HepG2 (cell line): ENCODE data around the gene KAZALD1. TPM values are rescaled to one million over a fixed set of nuclear protein-coding genes. Genes with fewer than 3 reads are reported as not detected.

Experiments used
- AGO2 ChIP-seq: fragments of 200-400 bp; formaldehyde crosslinking; optimal IDR thresholded peaks from 2 replicates; pipeline ENCODE3; 2017; ENCODE audit warnings: mild to moderate bottlenecking, low read depth, low read length, moderate library complexity
- ARID3A ChIP-seq: IDR thresholded peaks from 2 replicates; pipeline ENCODE4 v1.6.1; 2012; ENCODE audit warnings: low read depth, low read length, improper control_type of control experiment
- CCDC6 ChIP-seq: sonication (generic); formaldehyde crosslinking; IDR thresholded peaks from 2 replicates; pipeline ENCODE4 v1.8.1; 2022; ENCODE audit warnings: mild to moderate bottlenecking, missing genetic modification reagents, moderate library complexity
- CREBL2 ChIP-seq: sonication (generic); formaldehyde crosslinking; IDR thresholded peaks from 2 replicates; pipeline ENCODE4 v1.8.1; 2023; ENCODE audit warnings: missing genetic modification reagents, mild to moderate bottlenecking, borderline replicate concordance
- FOXK2 ChIP-seq: fragments of 450-650 bp; IDR thresholded peaks from 2 replicates; pipeline ENCODE4 v1.6.1; 2016
- MIER3 ChIP-seq: IDR thresholded peaks from 2 replicates; pipeline ENCODE4 v1.6.1; 2016; ENCODE audit warnings: missing compliant biosample characterization, borderline replicate concordance
- SMC3 ChIP-seq: IDR thresholded peaks from 2 replicates; pipeline ENCODE4 v1.6.1; 2011; ENCODE audit warnings: low read length, improper control_type of control experiment
- SNRNP70 ChIP-seq: fragments of 200-400 bp; formaldehyde crosslinking; IDR thresholded peaks from 2 replicates; pipeline ENCODE4 v1.6.1; 2017; ENCODE audit warnings: mild to moderate bottlenecking, low read depth, low read length, moderate library complexity
- ZNF121 ChIP-seq: sonication (generic); formaldehyde crosslinking; IDR thresholded peaks from 2 replicates; pipeline ENCODE4 v1.5.0; 2020; ENCODE audit warnings: mild to moderate bottlenecking, missing genetic modification reagents
- ZNF615 ChIP-seq: sonication (generic); formaldehyde crosslinking; IDR thresholded peaks from 2 replicates; pipeline ENCODE4 v1.5.0; 2020; ENCODE audit warnings: mild to moderate bottlenecking, missing genetic modification reagents, borderline replicate concordance
- polyA plus RNA-seq, 8 experiments: library from polyadenylated mRNA; depleted of rRNA in 3 of 8; stranded (reverse) in 7 of 8; unstranded in 1 of 8; fragments of >200 nt; fragmentation: Illumina TruSeq in 4 of 8; extraction: Trizol in 4 of 8; gene quantifications; 2 replicates each; pipeline versions ENCODE4 v1.2.1 to v1.2.3, GENCODE V29; 2011 to 2016; ENCODE audit warnings: low read depth in 4 of 8, missing spikeins in 1 of 8, mixed read lengths in 1 of 8; ENCODE audit not compliant: insufficient read depth in 1 of 8
- total RNA-seq, 5 experiments: library from RNA; depleted of rRNA; stranded (reverse); fragments of >200 nt; fragmentation: Illumina TruSeq; extraction: Trizol; gene quantifications; 2 replicates each; pipeline ENCODE4 v1.2.3, GENCODE V29; 2016; ENCODE audit warnings: low read depth in 1 of 5
- TF ChIP-seq, protein P1 (sequence below): sonication (generic); formaldehyde crosslinking; IDR thresholded peaks from 2 replicates; pipeline ENCODE4 v1.4.0; 2020; ENCODE audit warnings: missing genetic modification reagents
- TF ChIP-seq, protein P2 (sequence below): IDR thresholded peaks from 2 replicates; pipeline ENCODE4 v1.6.1; 2018; ENCODE audit warnings: missing genetic modification reagents, mild to moderate bottlenecking, missing compliant biosample characterization
- TF ChIP-seq, protein P3 (sequence below), 2 experiments: sonication (generic) in 1 of 2; formaldehyde crosslinking in 1 of 2; IDR thresholded peaks; 2 replicates each; pipeline versions ENCODE4 v1.4.0 to v1.6.1; 2018 to 2020; ENCODE audit warnings: missing genetic modification reagents in 2 of 2, borderline replicate concordance in 1 of 2, low read depth in 1 of 2, mild to moderate bottlenecking in 1 of 2, missing biosample characterization in 1 of 2
- TF ChIP-seq, protein P4 (sequence below): sonication (generic); formaldehyde crosslinking; IDR thresholded peaks from 2 replicates; pipeline ENCODE4 v1.5.1; 2020; ENCODE audit warnings: mild to moderate bottlenecking, missing genetic modification reagents, borderline replicate concordance

KAZALD1 gene
- total and polyA plus RNA-seq, 2 of the 13 experiments (the other 11 are each of a cell fraction or from before 2014, with no cell fraction given): 16.7 to 27.7 TPM

GRCh38 chr10:101060951-101061623, 702 bp upstream of the KAZALD1 start (continued):
- TF ChIP-seq, protein P1, sequence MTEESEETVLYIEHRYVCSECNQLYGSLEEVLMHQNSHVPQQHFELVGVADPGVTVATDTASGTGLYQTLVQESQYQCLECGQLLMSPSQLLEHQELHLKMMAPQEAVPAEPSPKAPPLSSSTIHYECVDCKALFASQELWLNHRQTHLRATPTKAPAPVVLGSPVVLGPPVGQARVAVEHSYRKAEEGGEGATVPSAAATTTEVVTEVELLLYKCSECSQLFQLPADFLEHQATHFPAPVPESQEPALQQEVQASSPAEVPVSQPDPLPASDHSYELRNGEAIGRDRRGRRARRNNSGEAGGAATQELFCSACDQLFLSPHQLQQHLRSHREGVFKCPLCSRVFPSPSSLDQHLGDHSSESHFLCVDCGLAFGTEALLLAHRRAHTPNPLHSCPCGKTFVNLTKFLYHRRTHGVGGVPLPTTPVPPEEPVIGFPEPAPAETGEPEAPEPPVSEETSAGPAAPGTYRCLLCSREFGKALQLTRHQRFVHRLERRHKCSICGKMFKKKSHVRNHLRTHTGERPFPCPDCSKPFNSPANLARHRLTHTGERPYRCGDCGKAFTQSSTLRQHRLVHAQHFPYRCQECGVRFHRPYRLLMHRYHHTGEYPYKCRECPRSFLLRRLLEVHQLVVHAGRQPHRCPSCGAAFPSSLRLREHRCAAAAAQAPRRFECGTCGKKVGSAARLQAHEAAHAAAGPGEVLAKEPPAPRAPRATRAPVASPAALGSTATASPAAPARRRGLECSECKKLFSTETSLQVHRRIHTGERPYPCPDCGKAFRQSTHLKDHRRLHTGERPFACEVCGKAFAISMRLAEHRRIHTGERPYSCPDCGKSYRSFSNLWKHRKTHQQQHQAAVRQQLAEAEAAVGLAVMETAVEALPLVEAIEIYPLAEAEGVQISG (CRISPR knock-in tag): peak; percentile 65; the same call in 1 of the 2 replicates
- TF ChIP-seq MIER3 (CRISPR knock-in tag): peak; percentile 44; the same call in 1 of the 2 replicates
- TF ChIP-seq CREBL2 (CRISPR knock-in tag): no peak
- TF ChIP-seq, protein P2, sequence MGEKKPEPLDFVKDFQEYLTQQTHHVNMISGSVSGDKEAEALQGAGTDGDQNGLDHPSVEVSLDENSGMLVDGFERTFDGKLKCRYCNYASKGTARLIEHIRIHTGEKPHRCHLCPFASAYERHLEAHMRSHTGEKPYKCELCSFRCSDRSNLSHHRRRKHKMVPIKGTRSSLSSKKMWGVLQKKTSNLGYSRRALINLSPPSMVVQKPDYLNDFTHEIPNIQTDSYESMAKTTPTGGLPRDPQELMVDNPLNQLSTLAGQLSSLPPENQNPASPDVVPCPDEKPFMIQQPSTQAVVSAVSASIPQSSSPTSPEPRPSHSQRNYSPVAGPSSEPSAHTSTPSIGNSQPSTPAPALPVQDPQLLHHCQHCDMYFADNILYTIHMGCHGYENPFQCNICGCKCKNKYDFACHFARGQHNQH (CRISPR knock-in tag): peak; percentile 19; the same call in 1 of the 2 replicates
- TF ChIP-seq ZNF615: 0 out of 2 replicates have a peak, but pooled peaks have one; percentile 82
- TF ChIP-seq, protein P3, sequence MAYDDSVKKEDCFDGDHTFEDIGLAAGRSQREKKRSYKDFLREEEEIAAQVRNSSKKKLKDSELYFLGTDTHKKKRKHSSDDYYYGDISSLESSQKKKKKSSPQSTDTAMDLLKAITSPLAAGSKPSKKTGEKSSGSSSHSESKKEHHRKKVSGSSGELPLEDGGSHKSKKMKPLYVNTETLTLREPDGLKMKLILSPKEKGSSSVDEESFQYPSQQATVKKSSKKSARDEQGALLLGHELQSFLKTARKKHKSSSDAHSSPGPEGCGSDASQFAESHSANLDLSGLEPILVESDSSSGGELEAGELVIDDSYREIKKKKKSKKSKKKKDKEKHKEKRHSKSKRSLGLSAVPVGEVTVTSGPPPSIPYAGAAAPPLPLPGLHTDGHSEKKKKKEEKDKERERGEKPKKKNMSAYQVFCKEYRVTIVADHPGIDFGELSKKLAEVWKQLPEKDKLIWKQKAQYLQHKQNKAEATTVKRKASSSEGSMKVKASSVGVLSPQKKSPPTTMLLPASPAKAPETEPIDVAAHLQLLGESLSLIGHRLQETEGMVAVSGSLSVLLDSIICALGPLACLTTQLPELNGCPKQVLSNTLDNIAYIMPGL (CRISPR knock-in tag; IDR thresholded peaks at IDR 0.05; ENCODE audit: borderline replicate concordance in 1 of 2, low read depth in 1 of 2): peak; percentile 75 to 85
- no peak for TF ChIP-seq SMC3
- peak; percentile 97 for TF ChIP-seq AGO2
- TF ChIP-seq, protein P4, sequence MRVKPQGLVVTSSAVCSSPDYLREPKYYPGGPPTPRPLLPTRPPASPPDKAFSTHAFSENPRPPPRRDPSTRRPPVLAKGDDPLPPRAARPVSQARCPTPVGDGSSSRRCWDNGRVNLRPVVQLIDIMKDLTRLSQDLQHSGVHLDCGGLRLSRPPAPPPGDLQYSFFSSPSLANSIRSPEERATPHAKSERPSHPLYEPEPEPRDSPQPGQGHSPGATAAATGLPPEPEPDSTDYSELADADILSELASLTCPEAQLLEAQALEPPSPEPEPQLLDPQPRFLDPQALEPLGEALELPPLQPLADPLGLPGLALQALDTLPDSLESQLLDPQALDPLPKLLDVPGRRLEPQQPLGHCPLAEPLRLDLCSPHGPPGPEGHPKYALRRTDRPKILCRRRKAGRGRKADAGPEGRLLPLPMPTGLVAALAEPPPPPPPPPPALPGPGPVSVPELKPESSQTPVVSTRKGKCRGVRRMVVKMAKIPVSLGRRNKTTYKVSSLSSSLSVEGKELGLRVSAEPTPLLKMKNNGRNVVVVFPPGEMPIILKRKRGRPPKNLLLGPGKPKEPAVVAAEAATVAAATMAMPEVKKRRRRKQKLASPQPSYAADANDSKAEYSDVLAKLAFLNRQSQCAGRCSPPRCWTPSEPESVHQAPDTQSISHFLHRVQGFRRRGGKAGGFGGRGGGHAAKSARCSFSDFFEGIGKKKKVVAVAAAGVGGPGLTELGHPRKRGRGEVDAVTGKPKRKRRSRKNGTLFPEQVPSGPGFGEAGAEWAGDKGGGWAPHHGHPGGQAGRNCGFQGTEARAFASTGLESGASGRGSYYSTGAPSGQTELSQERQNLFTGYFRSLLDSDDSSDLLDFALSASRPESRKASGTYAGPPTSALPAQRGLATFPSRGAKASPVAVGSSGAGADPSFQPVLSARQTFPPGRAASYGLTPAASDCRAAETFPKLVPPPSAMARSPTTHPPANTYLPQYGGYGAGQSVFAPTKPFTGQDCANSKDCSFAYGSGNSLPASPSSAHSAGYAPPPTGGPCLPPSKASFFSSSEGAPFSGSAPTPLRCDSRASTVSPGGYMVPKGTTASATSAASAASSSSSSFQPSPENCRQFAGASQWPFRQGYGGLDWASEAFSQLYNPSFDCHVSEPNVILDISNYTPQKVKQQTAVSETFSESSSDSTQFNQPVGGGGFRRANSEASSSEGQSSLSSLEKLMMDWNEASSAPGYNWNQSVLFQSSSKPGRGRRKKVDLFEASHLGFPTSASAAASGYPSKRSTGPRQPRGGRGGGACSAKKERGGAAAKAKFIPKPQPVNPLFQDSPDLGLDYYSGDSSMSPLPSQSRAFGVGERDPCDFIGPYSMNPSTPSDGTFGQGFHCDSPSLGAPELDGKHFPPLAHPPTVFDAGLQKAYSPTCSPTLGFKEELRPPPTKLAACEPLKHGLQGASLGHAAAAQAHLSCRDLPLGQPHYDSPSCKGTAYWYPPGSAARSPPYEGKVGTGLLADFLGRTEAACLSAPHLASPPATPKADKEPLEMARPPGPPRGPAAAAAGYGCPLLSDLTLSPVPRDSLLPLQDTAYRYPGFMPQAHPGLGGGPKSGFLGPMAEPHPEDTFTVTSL: peak; percentile 63; the same call in 1 of the 2 replicates
- TF ChIP-seq ARID3A: no peak
- TF ChIP-seq CCDC6 (CRISPR knock-in tag): peak; percentile 77; the same call in 1 of the 2 replicates
- 0 out of 2 replicates have a peak, but pooled peaks have one; percentile 36 for TF ChIP-seq ZNF121
- no peak for TF ChIP-seq SNRNP70
- no peak for TF ChIP-seq FOXK2
